ENCODE measurements around the gene NPBWR2.
"Not testable (repeated sequence)": the region's sequence is repeated elsewhere in the genome, so short reads cannot be mapped to it uniquely, and the experiment has no call there.

NPBWR2 gene

GRCh38 chr20:64117432-64117777 lies 10.0 kb upstream of the NPBWR2 start:
- not testable (repeated sequence) for DNase-seq (ENCODE audit: low spot score)

- DNase-seq (ENCODE audit: low spot score), result no peak
Measured at GRCh38 chr20:64116541-64117431, 9.4 kb upstream of the NPBWR2 start.

GRCh38 chr20:64116016-64116415 lies 8.7 kb upstream of the NPBWR2 start:
- DNase-seq (ENCODE audit: low spot score), result no peak

DNA sequence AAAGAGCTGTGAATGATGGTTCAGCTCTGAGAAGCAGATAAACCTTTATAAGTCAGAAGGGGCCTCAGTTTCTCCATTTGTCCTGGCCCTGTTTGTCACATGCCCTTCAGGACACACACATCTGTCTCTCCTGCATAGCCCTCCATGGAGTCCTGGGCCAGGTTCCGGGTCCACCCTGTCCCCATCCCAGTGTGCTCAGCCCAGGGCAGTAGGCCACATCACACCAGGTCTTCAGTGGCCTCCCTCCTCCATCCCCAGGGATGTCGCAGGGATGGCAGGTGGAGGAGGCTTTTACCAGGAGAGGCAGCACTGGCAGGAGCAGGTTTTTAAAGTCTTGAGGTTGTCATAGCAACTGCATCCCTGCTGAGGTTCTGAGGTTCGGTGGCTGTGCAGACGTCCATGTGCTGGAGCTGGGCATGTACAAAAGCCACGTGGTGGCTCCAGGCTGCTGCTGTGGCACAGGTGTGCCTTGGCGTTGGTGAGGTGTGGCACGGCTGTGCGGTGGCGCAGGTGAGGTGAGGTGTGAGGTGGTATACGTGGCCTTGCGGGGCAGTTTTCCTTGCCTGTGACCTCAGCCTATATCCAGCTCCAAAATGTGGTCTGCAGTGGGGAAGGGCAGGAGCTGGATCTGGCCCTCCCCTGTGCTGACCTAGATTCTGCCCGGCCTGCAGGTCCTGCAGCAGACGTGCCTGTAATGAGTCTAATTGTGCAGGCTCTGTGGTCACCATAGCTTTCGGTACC lies 8.0 kb upstream of the NPBWR2 start:
- DNase-seq (ENCODE audit: low spot score), result no peak

GRCh38 chr20:64114356-64114971 lies 7.1 kb upstream of the NPBWR2 start:
- DNase-seq (ENCODE audit: low spot score), result no peak

DNA sequence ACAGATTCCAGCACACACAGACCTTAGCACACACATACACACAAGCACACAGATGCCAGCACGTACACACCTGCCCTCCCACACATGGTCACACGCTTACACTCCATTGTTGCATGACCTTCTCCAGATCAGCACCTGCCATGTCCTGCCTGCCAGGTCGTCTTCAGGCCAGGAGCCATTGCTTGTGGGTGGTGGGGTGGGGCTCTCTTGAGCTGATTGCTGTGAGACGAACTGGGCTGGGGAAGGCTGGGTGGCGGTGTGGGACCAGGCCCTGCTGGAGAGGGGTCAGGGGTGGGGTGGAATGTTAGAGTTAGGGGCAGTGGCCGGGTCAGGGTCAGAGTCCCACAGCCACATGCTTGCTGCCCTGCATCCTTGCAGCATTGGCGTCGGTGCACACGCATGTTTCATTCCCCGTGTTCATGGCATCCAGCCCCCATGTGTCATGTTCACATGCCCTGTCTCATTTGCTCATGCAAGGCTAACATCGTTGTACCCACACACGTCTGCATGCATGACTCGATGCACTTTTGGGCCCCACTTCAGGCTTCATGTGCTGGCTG lies 6.5 kb upstream of the NPBWR2 start:
- no peak for DNase-seq (ENCODE audit: low spot score)

- DNase-seq (ENCODE audit: low spot score), result no peak
Measured at GRCh38 chr20:64113444-64113775, 6.0 kb upstream of the NPBWR2 start.

- no peak for DNase-seq (ENCODE audit: low spot score)
Measured at GRCh38 chr20:64112691-64113443, 5.5 kb upstream of the NPBWR2 start.

DNA sequence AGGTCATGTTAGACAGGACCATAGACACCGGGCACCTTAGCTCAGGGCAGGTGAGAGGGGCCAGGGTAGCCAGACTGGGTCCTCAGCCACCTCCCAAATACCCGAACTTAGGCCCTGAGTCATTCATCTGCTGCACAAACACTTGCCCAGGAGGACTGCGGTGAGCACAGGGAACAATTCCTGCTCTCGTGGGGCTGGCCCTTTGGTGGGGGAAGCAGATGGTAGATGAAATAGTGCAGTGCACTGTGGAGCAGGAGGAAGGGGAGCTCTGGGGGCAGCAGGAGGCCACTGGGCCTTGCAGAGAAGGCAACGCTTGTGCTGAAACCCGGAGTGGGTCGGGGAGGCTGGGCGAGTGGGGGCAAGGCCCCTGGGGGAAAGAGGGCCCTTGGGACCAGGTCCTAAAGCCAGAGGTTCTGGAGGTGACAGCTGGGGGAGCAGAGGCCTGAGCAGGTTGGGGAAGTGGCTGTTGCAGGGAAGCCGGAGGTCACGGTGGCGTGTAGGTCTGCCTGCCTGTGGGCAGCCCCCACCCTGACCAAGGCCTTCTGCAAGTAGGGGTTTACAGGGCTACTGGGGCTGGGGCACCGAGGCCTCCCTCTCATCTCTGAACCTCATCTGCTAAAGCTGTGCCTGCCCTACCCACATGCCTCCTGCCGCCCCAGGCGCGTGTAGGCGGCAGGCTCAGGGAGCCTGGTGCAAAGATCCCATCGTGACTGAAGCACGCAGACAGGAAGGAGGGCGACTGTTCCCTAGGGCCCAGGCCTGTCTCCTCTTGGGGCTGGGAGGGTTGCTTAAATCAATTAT lies 4.7 kb upstream of the NPBWR2 start:
- DNase-seq (ENCODE audit: low spot score), result no peak

- no peak for DNase-seq (ENCODE audit: low spot score)
Measured at GRCh38 chr20:64110411-64111068, 3.2 kb upstream of the NPBWR2 start.

- DNase-seq (ENCODE audit: low spot score), result no peak
Measured at GRCh38 chr20:64109831-64110391, 2.5 kb upstream of the NPBWR2 start.

GRCh38 chr20:64108731-64109681 lies 1.6 kb upstream of the NPBWR2 start:
- DNase-seq (ENCODE audit: low spot score), result no peak

GRCh38 chr20:64107736-64108457 lies 532 bp upstream of the NPBWR2 start:
- DNase-seq (ENCODE audit: low spot score), result no peak

DNA sequence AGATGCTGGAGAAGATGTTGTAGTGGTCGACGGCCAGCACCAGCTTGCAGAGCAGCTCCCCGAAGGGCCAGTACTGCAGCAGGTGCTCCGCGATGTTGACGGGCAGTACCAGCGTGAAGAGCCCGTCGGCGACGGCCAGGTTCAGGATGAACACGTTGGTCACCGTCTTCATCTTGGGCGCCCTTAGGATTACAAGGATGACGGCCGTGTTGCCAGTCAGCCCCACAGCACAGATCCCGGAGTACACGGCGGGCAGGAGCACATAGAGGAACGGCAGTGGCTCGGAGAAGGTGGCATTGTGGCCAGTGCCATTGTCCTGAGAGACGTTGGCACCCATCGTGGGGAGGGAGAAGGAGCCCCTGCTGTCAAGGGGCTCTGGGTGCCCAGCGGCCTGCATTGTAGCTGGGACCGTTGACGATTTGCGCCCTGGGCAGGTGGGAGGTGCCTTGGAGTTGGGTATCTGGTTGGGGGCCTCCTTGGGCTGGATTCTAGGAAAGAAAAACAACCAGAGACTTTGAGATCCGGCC lies 867 bp downstream of the NPBWR2 start:
- DNase-seq (ENCODE audit: low spot score), result no peak

DNA sequence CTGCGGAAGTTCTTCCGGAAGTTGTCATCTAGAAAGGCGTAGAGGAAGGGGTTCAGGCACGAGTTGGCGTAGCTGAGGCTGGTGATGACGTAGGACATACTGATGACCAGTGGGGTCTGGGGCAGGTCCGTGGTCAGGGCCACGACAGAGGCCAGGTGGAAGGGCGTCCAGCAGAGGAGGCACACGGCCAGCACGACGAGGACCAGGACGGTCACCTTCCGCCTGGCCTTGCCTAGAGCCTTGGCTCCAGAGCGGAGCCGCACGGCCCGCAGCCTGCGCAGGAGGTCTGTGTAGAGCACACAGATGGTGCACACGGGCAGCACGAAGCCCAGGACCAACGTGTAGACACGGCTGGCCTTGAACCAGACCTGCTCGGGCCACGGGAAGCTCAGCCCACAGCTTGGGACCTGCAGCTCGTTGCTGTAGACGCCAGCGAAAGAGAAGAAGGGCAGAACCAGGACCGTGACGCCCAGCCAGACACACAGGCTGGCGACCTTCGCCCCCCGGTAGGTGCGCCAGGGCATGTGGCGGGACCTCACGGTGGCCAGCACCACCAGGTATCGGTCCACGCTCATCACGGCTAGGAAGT lies 1.4 kb downstream of the NPBWR2 start:
- DNase-seq (ENCODE audit: low spot score), result no peak

DNA sequence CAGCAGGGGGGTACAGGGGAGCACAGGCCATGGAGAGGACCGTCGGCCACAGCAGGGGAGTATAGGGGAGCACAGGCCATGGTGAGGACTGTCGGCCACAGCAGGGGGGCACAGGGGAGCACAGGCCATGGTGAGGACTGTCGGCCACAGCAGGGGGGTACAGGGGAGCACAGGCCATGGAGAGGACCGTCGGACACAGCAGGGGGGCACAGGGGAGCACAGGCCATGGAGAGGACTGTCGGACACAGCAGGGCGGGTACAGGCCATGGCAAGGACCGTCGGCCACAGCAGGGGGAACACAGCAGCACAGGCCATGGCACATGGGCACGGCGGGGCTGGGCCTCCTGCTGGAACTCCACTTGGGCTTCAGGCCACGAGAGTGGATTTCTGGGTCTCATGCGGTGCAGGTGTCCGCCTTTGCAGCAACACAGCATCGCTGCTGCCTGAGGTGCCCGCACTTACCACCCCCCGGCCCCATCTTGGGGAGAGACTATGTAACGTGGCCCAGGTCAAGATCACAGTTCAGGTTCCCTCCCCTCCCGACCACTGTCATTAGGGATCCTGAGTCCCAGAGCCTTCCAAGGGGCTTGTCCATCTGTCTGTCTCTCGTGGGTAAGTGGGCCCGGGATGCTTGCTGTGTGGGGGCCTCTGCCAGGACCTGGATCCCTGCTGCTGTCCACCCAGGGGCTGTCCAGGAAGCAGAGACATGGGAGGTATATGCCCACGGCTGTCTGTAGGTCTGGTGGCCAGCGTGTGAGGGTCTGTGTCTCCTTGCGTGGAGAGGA lies 2.5 kb downstream of the NPBWR2 start:
- DNase-seq (ENCODE audit: low spot score), result no peak

Data from COLO829 (cell line).